ENCODE results near the gene TSHZ2. TPM values are rescaled to one million over a fixed set of nuclear protein-coding genes. Genes with fewer than 3 reads are reported as not detected.
"Not testable (repeated sequence)": the region's sequence is repeated elsewhere in the genome, so short reads cannot be mapped to it uniquely, and the experiment has no call there.

TSHZ2 gene
- total and polyA plus RNA-seq, 2 of the 4 experiments (the other 2 are of a cell fraction): under 0.01 to 0.02 TPM

- WGBS, 2 experiments (ENCODE audit: extremely low coverage in 2 of 2, insufficient read length in 1 of 2): no CpG with 5 or more reads among the region's 19 CpGs
- H3K4me3 ChIP-seq (ENCODE audit: insufficient read depth, low read depth, low read length); intact Hi-C loops (cut with micrococcal nuclease); H4K91ac ChIP-seq (ENCODE audit: insufficient read depth, low read depth, low read length); ATAC-seq (ENCODE audit: low read depth); H3K27ac ChIP-seq (ENCODE audit: insufficient read depth, low read length); in situ Hi-C loops (cut with MboI; ENCODE audit: low sequenced_read_pairs); H2AFZ ChIP-seq (replicated peaks; ENCODE audit: low read length, poor library complexity); DNase-seq; CTCF ChIA-PET; H2BK20ac ChIP-seq (ENCODE audit: low read depth, low read length); H3K9me3 ChIP-seq (ENCODE audit: control insufficient read depth, insufficient read depth, low read length); H3K4ac ChIP-seq (ENCODE audit: low read depth, low read length); H3K23ac ChIP-seq (ENCODE audit: low read depth, low read length); H4K8ac ChIP-seq (ENCODE audit: low read depth in 2 of 2, low read length in 2 of 2); H2BK15ac ChIP-seq (ENCODE audit: low read depth, low read length); H2AK5ac ChIP-seq (ENCODE audit: low read depth, low read length); H3K4me1 ChIP-seq (ENCODE audit: control insufficient read depth, insufficient read depth, low read length); H3K4me2 ChIP-seq (ENCODE audit: low read depth, low read length); BruUV-seq (replicated peaks); H2BK120ac ChIP-seq (ENCODE audit: low read depth, low read length); H3K18ac ChIP-seq (ENCODE audit: low read depth, low read length); H3K9me1 ChIP-seq (ENCODE audit: insufficient read depth, low read length); H3K36me3 ChIP-seq (ENCODE audit: control insufficient read depth, insufficient read depth, low read length); H3K14ac ChIP-seq (replicated peaks; ENCODE audit: low read depth, low read length); dilution Hi-C loops (cut with HindIII; ENCODE audit: low sequenced_read_pairs, unreplicated experiment); POLR2A ChIA-PET (ENCODE audit: unreplicated experiment); H3K27me3 ChIP-seq (ENCODE audit: control insufficient read depth, insufficient read depth, low read length); H2AK9ac ChIP-seq (replicated peaks; ENCODE audit: low read depth, low read length, poor library complexity); H2BK5ac ChIP-seq (ENCODE audit: low read depth, low read length, poor library complexity, severe bottlenecking); H3K56ac ChIP-seq (ENCODE audit: extremely low read depth, insufficient read depth, low read length); H3K9ac ChIP-seq (ENCODE audit: low read depth, low read length); H4K20me1 ChIP-seq (ENCODE audit: insufficient read depth, low read length); H3K79me1 ChIP-seq (ENCODE audit: low read depth in 1 of 2, low read length in 2 of 2); H4K5ac ChIP-seq (ENCODE audit: low read depth, low read length): not testable (repeated sequence)
Measured at GRCh38 chr20:53504106-53504505, 531.9 kb downstream of the TSHZ2 start.

Data from IMR-90 (cell line).